Measurements from ENCODE around the gene SIVA1. TPM values are rescaled to one million over a fixed set of nuclear protein-coding genes. Genes with fewer than 3 reads are reported as not detected.
A peak's percentile ranks its signal among the peaks of the same experiment; 100 is the strongest.
"Not testable (repeated sequence)": the region's sequence is repeated elsewhere in the genome, so short reads cannot be mapped to it uniquely, and the experiment has no call there.

Gene SIVA1
- total RNA-seq, 2 donors from 2014 or later, result 218 to 320 TPM

- no peak for ATAC-seq (ENCODE audit: insufficient number of reproducible peaks, low FRiP score, low read depth)
- Histone ChIP-seq H3K27me3 (replicated peaks; ENCODE audit: insufficient read depth) (no peaks in the 10 kb centered on the region), H3K27ac (peak overlapping the region; percentile 93 to 95)
These were observed 3.8 kb upstream of the SIVA1 start for GRCh38 chr14:104749111-104749649.

DNA sequence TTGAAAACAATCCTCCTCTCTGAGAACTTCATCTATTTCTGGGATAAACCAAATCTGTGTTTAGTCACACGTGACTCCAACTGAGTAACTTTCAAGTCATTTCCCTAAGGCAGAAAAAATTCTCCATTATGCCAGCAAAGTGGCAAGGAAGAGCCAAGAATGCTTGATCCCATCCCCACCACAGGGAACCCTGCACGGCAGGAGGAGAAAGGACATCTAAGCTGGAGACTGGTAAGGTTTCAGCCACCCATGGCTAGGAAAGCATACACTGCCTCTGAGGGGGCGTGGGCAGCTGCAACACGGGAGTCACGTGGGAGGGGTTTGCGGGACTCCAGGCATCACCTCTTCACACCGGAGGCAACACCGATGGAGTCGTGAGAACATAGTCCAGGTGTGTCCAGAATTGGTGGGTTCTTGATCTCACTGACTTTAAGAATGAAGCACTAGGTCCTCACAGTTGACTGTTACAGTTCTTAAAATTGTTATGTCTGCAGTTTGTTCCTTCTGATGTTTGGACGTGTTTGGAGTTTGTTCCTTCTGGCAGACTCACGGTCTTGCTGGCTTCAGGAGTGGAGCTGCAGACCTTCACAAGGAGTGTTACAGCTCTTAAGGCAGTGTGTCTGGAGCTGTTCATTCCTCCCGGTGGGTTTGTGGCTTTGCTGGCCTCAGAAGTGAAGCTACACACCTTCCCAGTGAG lies 2.7 kb upstream of the SIVA1 start:
- Histone ChIP-seq H3K27me3 (replicated peaks; ENCODE audit: insufficient read depth) (no peaks in the 10 kb centered on the region), H3K27ac (peak overlapping the region; percentile 93 to 95), H3K4me1 (ENCODE audit: control insufficient read depth in 1 of 2, low read depth in 2 of 2) (peaks cover 53 to 87% of the 10 kb centered on the region in 2 donors), H3K9me3 (no peaks in the 10 kb centered on the region), H3K36me3 (no peaks in the 10 kb centered on the region), H3K4me3 (peak overlapping the region; percentile 28)
- DNase-seq (ENCODE audit: low spot score) (no peak), ATAC-seq (ENCODE audit: insufficient number of reproducible peaks, low FRiP score, low read depth) (no peak)
- no peak for TF ChIP-seq CTCF (IDR thresholded peaks at IDR 0.05)

More at GRCh38 chr14:104749111-104749649, 3.8 kb upstream of the SIVA1 start:
- Histone ChIP-seq H3K36me3 (peaks cover 5% of the 10 kb centered on the region), H3K4me1 (ENCODE audit: control insufficient read depth in 1 of 2, low read depth in 2 of 2) (peaks cover 48 to 77% of the 10 kb centered on the region in 2 donors), H3K9me3 (no peaks in the 10 kb centered on the region), H3K4me3 (peak overlapping the region; percentile 28)
- no peak for TF ChIP-seq CTCF (IDR thresholded peaks at IDR 0.05)
- DNase-seq (ENCODE audit: low spot score), result no peak

GRCh38 chr14:104750753-104751057 lies 2.2 kb upstream of the SIVA1 start:
- H3K9me3 ChIP-seq; ATAC-seq (ENCODE audit: insufficient number of reproducible peaks, low FRiP score, low read depth); H3K4me3 ChIP-seq; H3K27me3 ChIP-seq (replicated peaks; ENCODE audit: insufficient read depth); DNase-seq (ENCODE audit: low spot score); H3K36me3 ChIP-seq: not testable (repeated sequence)
- peaks cover 49 to 84% of the 10 kb centered on the region in 2 donors for H3K4me1 ChIP-seq (ENCODE audit: control insufficient read depth in 1 of 2, low read depth in 2 of 2)
- peak overlapping the region; percentile 93 to 95 for H3K27ac ChIP-seq

- no peaks in the 10 kb centered on the region for H3K27me3 ChIP-seq (replicated peaks; ENCODE audit: insufficient read depth)
- no peaks in the 10 kb centered on the region for H3K9me3 ChIP-seq
- peak overlapping the region; percentile 84 for H3K4me3 ChIP-seq
- H3K27ac ChIP-seq, result peak overlapping the region; percentile 78 to 84
- DNase-seq (ENCODE audit: low spot score) (no peak), ATAC-seq (ENCODE audit: insufficient number of reproducible peaks, low FRiP score, low read depth) (no peak)
- peaks cover 42 to 73% of the 10 kb centered on the region in 2 donors for H3K4me1 ChIP-seq (ENCODE audit: control insufficient read depth in 1 of 2, low read depth in 2 of 2)
- TF ChIP-seq CTCF (IDR thresholded peaks at IDR 0.05), result no peak
- peaks cover 9% of the 10 kb centered on the region for H3K36me3 ChIP-seq
These were observed 1.2 kb upstream of the SIVA1 start for GRCh38 chr14:104751539-104752422.

- peak; percentile 74 for ATAC-seq (ENCODE audit: insufficient number of reproducible peaks, low FRiP score, low read depth)
- peak overlapping the region; percentile 84 for H3K4me3 ChIP-seq
- peaks cover 14% of the 10 kb centered on the region for H3K36me3 ChIP-seq
- peaks cover 38 to 67% of the 10 kb centered on the region in 2 donors for H3K4me1 ChIP-seq (ENCODE audit: control insufficient read depth in 1 of 2, low read depth in 2 of 2)
- H3K27ac ChIP-seq, result peak overlapping the region; percentile 78 to 84
- no peak for DNase-seq (ENCODE audit: low spot score)
- no peak for TF ChIP-seq CTCF (IDR thresholded peaks at IDR 0.05)
- no peaks in the 10 kb centered on the region for H3K9me3 ChIP-seq
- H3K27me3 ChIP-seq (replicated peaks; ENCODE audit: insufficient read depth), result no peaks in the 10 kb centered on the region
These were observed 568 bp upstream of the SIVA1 start for GRCh38 chr14:104752423-104752734.
